AG04449 (cell line): ENCODE data around the gene CLDN9.
"Not testable (repeated sequence)": the region's sequence is repeated elsewhere in the genome, so short reads cannot be mapped to it uniquely, and the experiment has no call there.

Source experiments
- CTCF ChIA-PET: fragments of 350-600 bp; formaldehyde crosslinking; extraction: SDS; loops from one replicate; lab custom pipeline; 2021; ENCODE audit warnings: antibody characterized with exemption; lab: Yijun Ruan, JAX
- POLR2A ChIA-PET: fragments of 400-600, 350-600 bp; formaldehyde crosslinking; extraction: SDS; loops from one replicate; lab custom pipeline; 2020; ENCODE audit warnings: antibody characterized with exemption, inconsistent platforms; lab: Yijun Ruan, JAX
- DNase-seq: peaks from one replicate; pipeline ENCODE4 v3.0.0-alpha.2; 2010; ENCODE audit warnings: low read depth, low spot score
- H3K4me3 ChIP-seq: 2 replicates; pipeline ENCODE4 v1.5.1; 2011; ENCODE audit warnings: low read depth, mild to moderate bottlenecking, control low read depth, low read length
- TF ChIP-seq, protein P1 (sequence below): IDR thresholded peaks from one replicate; pipeline ENCODE4 v1.5.1; 2011; ENCODE audit warnings: mild to moderate bottlenecking, moderate library complexity, low read length, control low read depth, inconsistent platforms; ENCODE audit not compliant: insufficient read depth; ENCODE audit errors: missing control alignments

The CLDN9 gene

DNA sequence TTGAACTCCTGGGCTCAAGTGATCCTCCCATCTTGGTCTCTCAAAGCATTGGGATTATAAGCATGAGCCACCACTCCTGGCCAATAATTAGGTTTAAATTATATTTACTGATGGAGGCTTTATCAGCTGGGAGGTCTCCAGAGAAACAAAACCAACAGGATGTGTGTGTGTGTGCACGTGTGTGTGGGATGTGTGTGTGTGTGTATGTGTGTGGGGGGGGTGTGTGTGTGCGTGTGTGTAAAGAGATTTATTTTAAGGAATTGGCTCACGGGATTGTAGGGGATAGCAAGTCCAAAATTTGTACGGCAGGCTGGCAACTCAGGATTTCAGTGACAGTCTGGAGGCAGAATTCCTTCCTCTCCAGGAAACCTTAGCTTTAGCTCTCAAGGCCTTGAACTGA lies 38.3 kb downstream of the CLDN9 start:
- ChIA-PET CTCF (interaction anchor here (0.8 to 2.1 kb wide), 6 partner anchors 9 to 115 kb away, joined by 3 to 11 read pairs (median 5); no protein-coding TSS in a partner anchor), POLR2A (no interaction called here)
- TF ChIP-seq, protein P1, sequence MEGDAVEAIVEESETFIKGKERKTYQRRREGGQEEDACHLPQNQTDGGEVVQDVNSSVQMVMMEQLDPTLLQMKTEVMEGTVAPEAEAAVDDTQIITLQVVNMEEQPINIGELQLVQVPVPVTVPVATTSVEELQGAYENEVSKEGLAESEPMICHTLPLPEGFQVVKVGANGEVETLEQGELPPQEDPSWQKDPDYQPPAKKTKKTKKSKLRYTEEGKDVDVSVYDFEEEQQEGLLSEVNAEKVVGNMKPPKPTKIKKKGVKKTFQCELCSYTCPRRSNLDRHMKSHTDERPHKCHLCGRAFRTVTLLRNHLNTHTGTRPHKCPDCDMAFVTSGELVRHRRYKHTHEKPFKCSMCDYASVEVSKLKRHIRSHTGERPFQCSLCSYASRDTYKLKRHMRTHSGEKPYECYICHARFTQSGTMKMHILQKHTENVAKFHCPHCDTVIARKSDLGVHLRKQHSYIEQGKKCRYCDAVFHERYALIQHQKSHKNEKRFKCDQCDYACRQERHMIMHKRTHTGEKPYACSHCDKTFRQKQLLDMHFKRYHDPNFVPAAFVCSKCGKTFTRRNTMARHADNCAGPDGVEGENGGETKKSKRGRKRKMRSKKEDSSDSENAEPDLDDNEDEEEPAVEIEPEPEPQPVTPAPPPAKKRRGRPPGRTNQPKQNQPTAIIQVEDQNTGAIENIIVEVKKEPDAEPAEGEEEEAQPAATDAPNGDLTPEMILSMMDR = no peak
- DNase-seq = no peak
- no peak overlapping the region for H3K4me3 ChIP-seq

DNA sequence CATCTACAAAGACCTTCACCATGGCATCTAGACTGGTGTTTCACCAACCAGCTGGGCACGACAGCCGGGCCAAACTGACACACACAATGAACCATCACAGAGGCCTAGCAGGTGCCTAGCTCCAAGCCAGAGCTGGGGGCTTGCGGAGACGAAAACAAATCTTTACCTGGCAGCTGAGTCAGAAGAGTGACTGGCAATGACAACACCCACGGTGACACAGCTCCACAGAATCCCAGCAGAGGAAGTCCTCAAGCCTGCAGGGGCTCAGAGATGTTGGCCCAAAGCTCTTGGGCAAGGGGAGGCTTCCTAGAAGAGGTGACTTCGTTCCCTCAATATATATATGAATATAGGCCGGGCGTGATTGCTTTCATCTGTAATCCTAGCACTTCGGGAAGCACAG lies 38.8 kb downstream of the CLDN9 start:
- TF ChIP-seq, protein P1 = no peak
- DNase-seq = no peak
- ChIA-PET POLR2A (no interaction called here), CTCF (interaction anchor here (0.6 to 2.1 kb wide), 7 partner anchors 8 to 114 kb away, joined by 3 to 11 read pairs (median 5); no protein-coding TSS in a partner anchor)
- no peak overlapping the region for H3K4me3 ChIP-seq

DNA sequence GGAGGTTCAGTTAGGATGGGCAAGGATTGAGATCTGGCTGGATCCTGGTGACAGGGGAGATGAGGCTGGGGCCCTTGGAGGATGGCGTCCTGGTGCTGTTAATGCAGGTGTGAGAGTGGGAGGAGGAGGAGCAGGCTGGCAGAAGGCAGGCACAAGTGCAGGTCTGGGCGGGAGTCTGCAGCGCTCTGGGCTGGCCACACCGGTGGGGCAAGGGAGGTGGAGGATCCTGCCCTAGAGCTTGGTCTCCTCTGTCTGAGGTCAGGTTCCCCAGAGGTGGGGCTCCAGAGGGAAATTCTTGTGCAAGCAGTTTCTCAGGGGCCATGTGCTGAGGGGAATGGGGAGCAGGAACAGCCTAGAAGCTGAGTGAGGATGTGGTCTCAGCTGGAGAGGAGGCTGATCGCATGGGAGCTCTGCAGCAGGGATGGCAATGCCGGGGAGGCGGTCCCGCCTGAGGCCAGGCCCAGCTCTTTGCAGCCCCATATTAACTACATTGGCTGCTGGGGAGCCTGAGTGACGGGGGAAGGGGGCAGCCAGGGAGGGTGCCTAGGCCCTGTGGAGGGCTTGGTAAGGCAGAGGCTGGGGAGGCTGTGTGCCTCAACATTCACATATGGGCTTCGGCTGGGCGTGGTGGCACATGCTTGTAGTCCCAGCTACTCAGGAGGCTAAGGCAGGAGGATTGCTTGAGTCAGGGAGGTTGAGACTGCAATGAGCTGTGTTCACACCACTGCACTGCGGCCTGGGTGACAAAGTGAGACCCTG lies 40.0 kb downstream of the CLDN9 start:
- DNase-seq, H3K4me3 ChIP-seq, POLR2A ChIA-PET: not testable (repeated sequence)
- CTCF ChIA-PET = interaction anchor here (2.1 kb wide), 1 partner anchor 22 kb away, joined by 11 read pairs; no protein-coding TSS in a partner anchor

DNA sequence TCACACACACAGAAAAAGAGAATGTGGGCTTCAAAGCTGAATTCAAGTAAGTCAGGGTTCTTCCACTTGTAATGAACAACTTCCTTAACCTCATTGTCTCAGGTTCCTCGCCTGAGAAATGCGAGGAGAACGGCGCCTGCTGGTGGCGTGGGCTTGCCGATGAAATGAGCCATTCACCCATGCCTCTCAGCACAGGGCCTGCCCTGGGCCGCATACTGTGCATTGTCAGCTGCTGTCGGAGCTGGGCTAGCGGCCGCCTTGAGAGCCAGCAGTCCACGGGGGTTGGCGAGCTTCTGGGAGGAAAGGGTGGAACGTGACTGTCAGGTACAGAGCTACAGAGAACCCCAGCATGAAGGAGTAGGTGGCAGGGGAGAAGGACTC lies 40.6 kb downstream of the CLDN9 start:
- DNase-seq, H3K4me3 ChIP-seq, CTCF ChIA-PET, POLR2A ChIA-PET: not testable (repeated sequence)

DNA sequence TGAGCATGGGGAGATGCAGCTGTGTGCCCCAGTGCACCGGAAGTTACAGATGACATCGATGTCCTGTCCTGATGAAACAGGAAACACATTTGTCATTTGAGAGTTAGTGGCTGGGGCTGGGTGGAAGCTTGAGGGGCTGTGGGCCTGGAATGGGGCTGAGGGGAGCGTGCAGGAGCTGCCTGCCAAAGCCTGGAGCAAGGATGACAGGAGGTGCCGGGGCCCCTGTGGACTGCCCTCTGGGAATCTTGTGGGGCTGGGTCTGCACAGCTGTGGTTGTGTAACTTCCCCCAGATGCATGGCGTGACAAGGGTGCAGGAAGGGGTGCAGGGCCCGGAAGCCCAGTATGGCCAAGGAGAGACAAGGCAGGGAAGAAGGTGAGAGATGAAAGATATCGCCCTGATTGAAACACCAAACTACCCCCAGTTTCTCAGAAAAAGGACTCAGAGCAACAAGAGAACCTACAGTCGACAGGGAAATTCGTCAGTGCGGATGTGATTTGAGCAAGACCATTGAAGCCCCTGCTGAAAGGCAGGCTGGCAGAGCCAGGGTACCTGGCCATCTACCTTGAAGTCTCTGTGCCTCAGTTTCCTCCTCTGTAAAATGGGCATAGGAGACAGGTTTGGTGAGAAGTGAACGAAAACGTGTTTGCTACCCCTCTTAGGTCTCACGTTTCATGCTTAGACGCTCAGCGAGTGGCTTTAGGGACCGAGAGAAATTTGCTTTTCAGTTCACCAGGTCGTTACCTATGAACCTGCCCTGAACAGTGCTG lies 42.4 kb downstream of the CLDN9 start:
- DNase-seq = no peak
- H3K4me3 ChIP-seq = no peak overlapping the region
- ChIA-PET POLR2A (no interaction called here), CTCF (no interaction called here)
- TF ChIP-seq, protein P1 = no peak

DNA sequence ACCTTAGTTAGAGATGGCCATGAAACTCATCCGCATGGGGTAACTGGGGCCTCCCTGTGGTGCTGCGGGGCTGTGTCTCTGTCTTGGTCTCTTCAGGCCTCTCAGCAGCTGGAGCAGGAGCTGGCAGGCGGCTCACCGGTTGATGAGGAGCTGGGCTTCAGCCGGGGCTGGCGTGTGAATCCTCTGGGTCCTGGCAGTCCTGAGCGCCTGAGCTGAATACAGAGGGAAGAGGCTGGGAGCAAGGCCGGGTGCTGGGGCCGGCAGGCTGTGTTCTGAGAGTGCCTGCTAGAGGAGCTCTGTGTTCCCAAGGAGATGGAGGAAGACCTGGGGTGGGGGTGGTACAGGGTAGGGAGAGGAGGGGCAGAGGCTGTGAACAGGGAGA lies 43.0 kb downstream of the CLDN9 start:
- CTCF ChIA-PET, DNase-seq, H3K4me3 ChIP-seq, POLR2A ChIA-PET: not testable (repeated sequence)

DNA sequence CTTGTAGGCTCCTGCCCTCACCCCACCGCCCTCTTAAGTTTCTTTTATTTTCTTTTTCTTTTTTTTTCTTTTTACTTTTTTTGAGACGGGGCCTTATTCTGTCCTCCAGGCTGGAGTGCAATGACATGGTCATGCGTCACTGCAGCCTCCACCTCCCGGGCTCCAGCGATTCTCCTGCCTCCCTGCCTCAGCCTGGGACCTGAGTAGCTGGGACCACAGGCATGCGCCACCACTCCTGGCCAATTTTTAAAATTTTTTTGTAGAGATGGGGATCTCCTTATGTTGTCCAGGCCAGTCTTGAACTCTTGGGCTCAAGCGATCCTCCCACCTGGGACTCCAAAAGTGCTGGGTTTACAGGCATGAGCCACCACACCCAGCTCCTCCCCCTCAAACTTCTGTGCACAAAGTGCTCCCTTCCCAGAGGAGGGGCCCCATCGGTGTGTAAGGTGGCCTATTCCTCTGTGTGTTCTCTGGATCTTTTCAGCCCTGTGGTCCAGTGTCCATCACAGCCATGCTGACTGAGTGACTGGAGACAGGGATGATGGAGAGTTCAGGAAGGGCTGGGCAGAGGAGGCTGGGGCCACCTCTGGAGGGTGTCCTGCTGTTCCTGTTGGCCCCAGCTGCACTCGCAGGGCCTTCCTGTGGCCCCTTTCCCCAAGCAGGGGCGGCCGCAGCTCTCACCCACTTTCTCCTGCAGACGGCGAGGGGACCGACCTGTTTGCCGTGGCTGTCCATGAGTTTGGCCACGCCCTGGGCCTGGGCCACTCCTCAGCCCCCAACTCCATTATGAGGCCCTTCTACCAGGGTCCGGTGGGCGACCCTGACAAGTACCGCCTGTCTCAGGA lies 43.8 kb downstream of the CLDN9 start:
- POLR2A ChIA-PET = no interaction called here
- CTCF ChIA-PET = interaction anchor here (0.6 to 5.0 kb wide), 4 partner anchors 14 to 251 kb away, joined by 3 to 88 read pairs (median 12); no protein-coding TSS in a partner anchor
- TF ChIP-seq, protein P1 = no peak
- H3K4me3 ChIP-seq = no peak overlapping the region
- no peak for DNase-seq
